Epithelial cell of proximal tubule (primary cell): ENCODE data around the gene FYN. TPM values are rescaled to one million over a fixed set of nuclear protein-coding genes. Genes with fewer than 3 reads are reported as not detected.

Source experiments
- DNase-seq: peaks from one replicate; pipeline ENCODE4 v3.0.0-alpha.2; 2011; ENCODE audit warnings: low read depth
- H3K4me3 ChIP-seq: 2 replicates; pipeline ENCODE4 v1.5.1; 2011; ENCODE audit warnings: low read depth, mild to moderate bottlenecking, low read length
- total RNA-seq: library from RNA; depleted of rRNA; stranded (reverse); fragments of >200 nt; gene quantifications from 2 replicates; pipeline ENCODE4 v1.2.3, GENCODE V29; 2015
- TF ChIP-seq, protein P1 (sequence below): conservative IDR thresholded peaks from 2 replicates; pipeline ENCODE4 v1.5.1; 2012; ENCODE audit warnings: low read depth, mild to moderate bottlenecking, low read length

Gene FYN
- total RNA-seq, 1 donor from 2014 or later = 55.4 TPM

DNA sequence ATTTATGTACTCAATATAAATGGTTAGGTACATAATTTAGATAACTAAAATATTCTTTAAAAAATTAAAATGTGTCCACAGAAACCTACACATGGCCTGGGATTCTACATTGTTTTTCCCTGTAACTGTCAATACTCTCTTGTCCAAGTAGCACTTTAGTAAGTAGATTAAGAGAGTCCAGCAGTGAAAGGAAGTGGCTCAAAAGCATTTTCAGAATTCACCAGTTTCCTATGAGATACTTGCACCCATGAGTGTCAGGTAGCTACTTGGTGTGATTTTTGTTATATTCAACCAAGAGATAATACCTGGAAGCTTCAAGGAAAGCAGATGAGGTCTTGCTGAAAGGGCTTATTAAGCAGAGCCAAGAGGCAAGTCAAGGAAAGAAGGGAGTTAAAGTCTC is 126.3 kb downstream of the FYN start:
- TF ChIP-seq, protein P1, sequence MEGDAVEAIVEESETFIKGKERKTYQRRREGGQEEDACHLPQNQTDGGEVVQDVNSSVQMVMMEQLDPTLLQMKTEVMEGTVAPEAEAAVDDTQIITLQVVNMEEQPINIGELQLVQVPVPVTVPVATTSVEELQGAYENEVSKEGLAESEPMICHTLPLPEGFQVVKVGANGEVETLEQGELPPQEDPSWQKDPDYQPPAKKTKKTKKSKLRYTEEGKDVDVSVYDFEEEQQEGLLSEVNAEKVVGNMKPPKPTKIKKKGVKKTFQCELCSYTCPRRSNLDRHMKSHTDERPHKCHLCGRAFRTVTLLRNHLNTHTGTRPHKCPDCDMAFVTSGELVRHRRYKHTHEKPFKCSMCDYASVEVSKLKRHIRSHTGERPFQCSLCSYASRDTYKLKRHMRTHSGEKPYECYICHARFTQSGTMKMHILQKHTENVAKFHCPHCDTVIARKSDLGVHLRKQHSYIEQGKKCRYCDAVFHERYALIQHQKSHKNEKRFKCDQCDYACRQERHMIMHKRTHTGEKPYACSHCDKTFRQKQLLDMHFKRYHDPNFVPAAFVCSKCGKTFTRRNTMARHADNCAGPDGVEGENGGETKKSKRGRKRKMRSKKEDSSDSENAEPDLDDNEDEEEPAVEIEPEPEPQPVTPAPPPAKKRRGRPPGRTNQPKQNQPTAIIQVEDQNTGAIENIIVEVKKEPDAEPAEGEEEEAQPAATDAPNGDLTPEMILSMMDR = no peak
- no peak overlapping the region for H3K4me3 ChIP-seq
- DNase-seq = no peak

DNA sequence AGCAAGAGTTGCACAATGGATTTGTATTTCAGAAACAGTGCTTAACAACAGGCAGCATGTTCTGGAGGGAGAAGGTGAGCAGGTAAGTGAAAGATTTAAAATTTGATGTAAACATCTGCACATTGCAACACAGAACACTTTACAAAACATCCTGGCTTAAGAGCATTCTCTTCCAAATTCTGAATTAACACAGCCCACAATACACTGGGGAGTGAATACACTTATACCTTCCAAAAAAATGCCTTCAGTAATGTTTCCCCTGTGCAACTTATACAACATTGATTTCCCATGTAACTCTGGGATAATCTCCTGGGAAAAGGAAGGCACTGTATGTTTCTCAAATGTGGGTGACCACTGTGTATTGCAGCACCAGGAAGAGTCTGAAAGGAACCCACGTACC is 127.6 kb downstream of the FYN start:
- no peak overlapping the region for H3K4me3 ChIP-seq
- TF ChIP-seq, protein P1 = no peak
- DNase-seq = no peak

DNA sequence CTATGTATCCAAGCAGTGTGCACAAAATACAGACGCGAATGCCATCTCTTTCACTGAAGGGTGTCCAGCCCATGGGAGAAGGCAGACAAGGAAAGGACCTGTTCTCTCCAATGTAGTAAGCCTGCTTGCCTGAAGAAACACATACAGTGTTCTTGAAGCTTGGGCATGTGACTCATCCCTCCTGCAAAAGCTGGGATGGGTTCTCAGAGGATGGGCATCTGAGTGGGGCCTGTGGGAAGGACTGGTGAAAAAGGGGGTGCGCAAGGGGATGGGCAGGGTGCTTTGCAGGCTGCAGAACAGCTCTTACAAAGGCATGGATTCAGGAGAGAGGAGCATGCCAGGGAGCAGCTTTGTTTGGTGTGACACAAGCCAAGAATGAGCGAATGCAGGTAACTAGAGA is 128.1 kb downstream of the FYN start:
- H3K4me3 ChIP-seq = no peak overlapping the region
- DNase-seq = no peak
- TF ChIP-seq, protein P1 = no peak

DNA sequence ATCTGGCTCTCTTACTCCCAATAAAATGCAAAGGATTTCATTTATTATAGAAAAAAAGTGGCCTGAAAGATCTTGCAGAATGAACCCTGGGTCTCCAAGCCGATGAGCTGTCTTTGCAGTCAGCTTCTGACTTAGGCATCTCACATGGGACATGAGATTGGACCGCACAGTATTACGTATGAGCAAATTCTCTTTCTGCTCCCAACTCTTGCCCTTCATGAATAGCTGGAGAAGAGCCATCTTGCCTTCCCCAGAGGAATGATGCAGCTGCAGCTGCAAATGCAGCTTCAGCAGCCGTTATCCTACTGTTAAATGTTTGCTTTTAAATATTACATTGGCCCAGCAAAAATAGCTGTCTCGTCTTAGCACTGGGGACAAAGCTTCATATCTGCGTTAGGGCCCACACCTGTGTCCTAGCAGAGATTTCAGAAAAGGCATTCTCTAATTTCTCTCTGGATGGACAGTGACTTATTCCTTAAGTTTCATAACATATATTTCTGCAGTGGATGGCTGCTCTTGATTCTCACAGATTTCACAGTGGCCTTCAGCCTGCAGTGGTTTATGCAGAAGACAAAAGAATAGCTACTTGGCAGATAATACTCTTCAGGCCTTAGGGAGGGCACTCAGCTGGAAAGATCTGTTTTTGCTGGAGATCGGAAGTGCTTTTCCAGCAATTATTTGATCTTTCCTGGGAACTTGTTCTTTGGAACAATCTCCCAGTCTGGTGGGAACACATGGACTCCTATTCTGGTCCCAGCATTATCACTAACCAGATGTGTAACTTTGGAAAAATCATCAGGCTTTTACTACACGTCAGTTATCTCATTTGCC is 129.2 kb downstream of the FYN start:
- no peak overlapping the region for H3K4me3 ChIP-seq
- DNase-seq = no peak
- TF ChIP-seq, protein P1 = no peak

DNA sequence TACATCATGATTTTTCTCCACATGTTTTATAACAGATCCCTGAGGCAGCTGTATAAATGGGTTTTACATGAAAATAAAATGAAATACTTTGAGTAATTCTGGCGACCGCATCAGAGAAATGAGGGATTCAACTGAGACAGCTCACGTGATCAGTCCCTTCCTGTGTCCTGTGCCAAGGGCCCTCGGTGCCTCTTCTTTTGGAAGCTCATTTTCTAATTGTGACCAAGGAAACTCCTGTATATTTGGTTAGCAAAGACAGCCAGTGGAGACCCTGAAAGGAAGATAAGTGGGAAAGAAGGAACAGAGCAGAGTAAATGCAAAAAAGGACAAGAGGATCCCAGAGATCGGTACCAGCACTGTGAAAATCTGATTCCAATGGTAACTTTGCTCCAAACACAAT is 129.9 kb downstream of the FYN start:
- TF ChIP-seq, protein P1 = no peak
- H3K4me3 ChIP-seq = no peak overlapping the region

DNA sequence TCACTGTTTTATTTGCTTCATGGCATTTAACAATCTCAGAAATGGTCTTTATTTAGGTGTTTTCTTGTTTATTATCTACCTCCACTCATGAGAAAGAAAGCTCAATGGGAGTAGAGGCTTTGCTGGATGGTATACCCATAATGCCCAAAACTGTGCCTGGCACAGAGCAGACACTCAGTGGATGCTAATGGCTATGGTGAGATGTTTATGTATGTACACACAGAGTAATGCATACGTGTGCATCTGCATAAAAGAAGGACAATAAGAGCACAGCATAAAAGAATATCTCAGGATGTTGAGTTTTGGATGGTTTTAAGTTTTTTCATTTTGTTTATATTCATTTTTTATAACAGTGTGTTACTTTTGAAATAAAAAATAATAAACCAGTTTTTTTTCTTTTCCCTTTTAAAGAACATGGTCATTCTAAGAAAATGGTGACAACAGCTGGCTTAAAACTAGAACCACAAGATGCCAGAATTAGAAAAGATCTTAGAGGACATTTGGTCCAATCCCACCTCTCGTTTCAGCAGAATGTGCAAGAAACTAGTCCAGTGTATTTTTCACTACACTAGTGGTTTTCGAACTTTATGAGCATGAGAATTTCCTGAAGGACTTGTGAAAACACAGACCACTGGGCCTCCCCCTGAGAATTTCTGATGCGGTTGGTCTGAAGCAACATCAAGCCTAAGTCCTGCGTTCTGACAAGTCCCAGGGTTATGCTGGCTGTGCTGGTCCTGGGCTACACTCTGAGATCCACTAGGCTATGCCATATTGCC is 131.9 kb downstream of the FYN start:
- DNase-seq = no peak
- TF ChIP-seq, protein P1 = no peak
- H3K4me3 ChIP-seq = no peak overlapping the region

More for the DNA sequence above, 129.9 kb downstream of the FYN start:
- no peak for DNase-seq

DNA sequence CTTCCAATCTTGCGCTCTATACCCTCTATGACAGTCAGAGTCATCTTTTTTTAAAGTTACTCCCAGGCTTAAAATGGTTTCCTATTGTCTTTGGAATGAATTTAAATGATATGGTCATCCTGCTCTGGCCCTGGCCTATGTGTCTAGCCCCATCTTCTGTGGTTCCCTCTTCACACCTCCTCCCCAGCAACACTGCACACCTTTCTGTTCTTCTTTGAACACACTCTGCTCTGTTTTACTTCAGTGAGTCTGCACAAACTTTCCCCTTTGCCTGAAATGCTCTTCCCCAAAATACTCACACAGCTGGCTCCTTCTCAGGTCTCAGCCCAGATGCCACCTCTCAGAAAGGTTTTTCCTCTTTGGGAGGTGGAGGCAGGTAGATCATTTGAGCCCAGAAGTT is 132.7 kb downstream of the FYN start:
- H3K4me3 ChIP-seq = no peak overlapping the region
- TF ChIP-seq, protein P1 = no peak
- DNase-seq = no peak
